Measurements from ENCODE around the gene ZBTB4. TPM values are rescaled to one million over a fixed set of nuclear protein-coding genes. Genes with fewer than 3 reads are reported as not detected.

ZBTB4 gene
- polyA plus RNA-seq, 1 experiment = 25.9 TPM

GRCh38 chr17:7513850-7514419 lies 34.5 kb upstream of the ZBTB4 start:
- POLR2A ChIA-PET = interaction anchor here (0.6 kb wide), 1 partner anchor 38 kb away, joined by 8 read pairs; no protein-coding TSS in a partner anchor
- DNase-seq (ENCODE audit: low read depth) = no peak

GRCh38 chr17:7512824-7513540 lies 33.6 kb upstream of the ZBTB4 start:
- ChIA-PET CTCF (interaction anchor here (0.6 to 5.6 kb wide), 17 partner anchors 8 to 115 kb away, joined by 3 to 95 read pairs (median 7); partner anchors contain the start of genes SENP3, SOX15 and TNFSF13), POLR2A (no interaction called here)
- H3K36me3 ChIP-seq (ENCODE audit: control insufficient read depth, insufficient read depth, low read length) = peaks cover 41% of the 10 kb centered on the region
- H3K4me3 ChIP-seq (ENCODE audit: low read depth, low read length) = no peak overlapping the region
- TF ChIP-seq CTCF (IDR thresholded peaks at IDR 0.05; ENCODE audit: insufficient read depth, low read depth, low read length) = no peak
- DNase-seq (ENCODE audit: low read depth) = no peak
- H3K27me3 ChIP-seq (ENCODE audit: control insufficient read depth, insufficient read depth, low read length) = no peaks in the 10 kb centered on the region

More at GRCh38 chr17:7513850-7514419, 34.5 kb upstream of the ZBTB4 start:
- Histone ChIP-seq H3K36me3 (ENCODE audit: control insufficient read depth, insufficient read depth, low read length) (peaks cover 38% of the 10 kb centered on the region), H3K27me3 (ENCODE audit: control insufficient read depth, insufficient read depth, low read length) (no peaks in the 10 kb centered on the region), H3K4me3 (ENCODE audit: low read depth, low read length) (no peak overlapping the region)
- CTCF ChIA-PET = interaction anchor here (0.6 to 5.6 kb wide), 32 partner anchors 8 to 173 kb away, joined by 3 to 95 read pairs (median 6); partner anchors contain the start of genes SENP3, SOX15, TMEM256 and TNFSF13
- no peak for TF ChIP-seq CTCF (IDR thresholded peaks at IDR 0.05; ENCODE audit: insufficient read depth, low read depth, low read length)

GRCh38 chr17:7512105-7512504 lies 32.7 kb upstream of the ZBTB4 start:
- ChIA-PET CTCF (interaction anchor here (1.6 to 5.6 kb wide), 3 partner anchors 22 to 49 kb away, joined by 5 to 95 read pairs (median 24); partner anchors contain the start of gene SENP3), POLR2A (no interaction called here)
- H3K4me3 ChIP-seq (ENCODE audit: low read depth, low read length) = no peak overlapping the region
- TF ChIP-seq CTCF (IDR thresholded peaks at IDR 0.05; ENCODE audit: insufficient read depth, low read depth, low read length) = no peak
- DNase-seq (ENCODE audit: low read depth) = no peak
- H3K27me3 ChIP-seq (ENCODE audit: control insufficient read depth, insufficient read depth, low read length) = no peaks in the 10 kb centered on the region
- peaks cover 41% of the 10 kb centered on the region for H3K36me3 ChIP-seq (ENCODE audit: control insufficient read depth, insufficient read depth, low read length)

- Histone ChIP-seq H3K36me3 (ENCODE audit: control insufficient read depth, insufficient read depth, low read length) (peaks cover 47% of the 10 kb centered on the region), H3K4me3 (ENCODE audit: low read depth, low read length) (no peak overlapping the region), H3K27me3 (ENCODE audit: control insufficient read depth, insufficient read depth, low read length) (no peaks in the 10 kb centered on the region)
- POLR2A ChIA-PET = no interaction called here
- CTCF ChIA-PET = interaction anchor here (0.9 to 5.6 kb wide), 2 partner anchors 50 to 78 kb away, joined by 3 to 95 read pairs; partner anchors contain the start of gene SENP3
- no peak for TF ChIP-seq CTCF (IDR thresholded peaks at IDR 0.05; ENCODE audit: insufficient read depth, low read depth, low read length)
- no peak for DNase-seq (ENCODE audit: low read depth)
Measured at GRCh38 chr17:7511108-7511507, 31.7 kb upstream of the ZBTB4 start.

GRCh38 chr17:7509937-7510336 lies 30.5 kb upstream of the ZBTB4 start:
- CTCF ChIA-PET = interaction anchor here (3.1 kb wide), 1 partner anchor 51 kb away, joined by 15 read pairs; the partner anchor contains the start of gene SENP3
- POLR2A ChIA-PET = no interaction called here
- H3K4me3 ChIP-seq (ENCODE audit: low read depth, low read length) = no peak overlapping the region
- no peaks in the 10 kb centered on the region for H3K27me3 ChIP-seq (ENCODE audit: control insufficient read depth, insufficient read depth, low read length)
- H3K36me3 ChIP-seq (ENCODE audit: control insufficient read depth, insufficient read depth, low read length) = peaks cover 44% of the 10 kb centered on the region
- DNase-seq (ENCODE audit: low read depth) = no peak
- TF ChIP-seq CTCF (IDR thresholded peaks at IDR 0.05; ENCODE audit: insufficient read depth, low read depth, low read length) = no peak
